Hepatocyte (in vitro differentiated cells): ENCODE measurements around the gene FLOT1.
"Not testable (repeated sequence)": the region's sequence is repeated elsewhere in the genome, so short reads cannot be mapped to it uniquely, and the experiment has no call there.

Source experiments
- EZH2 ChIP-seq: fragments of 200-600 bp; sonication (generic); IDR thresholded peaks from 2 replicates; pipeline ENCODE4 v1.6.1; 2016; ENCODE audit warnings: antibody characterized with exemption, mild to moderate bottlenecking, borderline replicate concordance
- EZH2phosphoT487 ChIP-seq: fragments of 200-600 bp; sonication (generic); IDR thresholded peaks from one replicate; pipeline ENCODE4 v1.6.1; 2018; ENCODE audit warnings: antibody characterized with exemption, mild to moderate bottlenecking, low read depth, moderate library complexity; ENCODE audit not compliant: unreplicated experiment, severe bottlenecking
- TF ChIP-seq, protein P1 (sequence below): fragments of 200-600 bp; sonication (generic); IDR thresholded peaks from 2 replicates; pipeline ENCODE4 v1.5.1; 2016; ENCODE audit warnings: antibody characterized with exemption, mild to moderate bottlenecking; ENCODE audit not compliant: poor library complexity

- TF ChIP-seq EZH2, EZH2phosphoT487: not testable (repeated sequence)
- TF ChIP-seq, protein P1, sequence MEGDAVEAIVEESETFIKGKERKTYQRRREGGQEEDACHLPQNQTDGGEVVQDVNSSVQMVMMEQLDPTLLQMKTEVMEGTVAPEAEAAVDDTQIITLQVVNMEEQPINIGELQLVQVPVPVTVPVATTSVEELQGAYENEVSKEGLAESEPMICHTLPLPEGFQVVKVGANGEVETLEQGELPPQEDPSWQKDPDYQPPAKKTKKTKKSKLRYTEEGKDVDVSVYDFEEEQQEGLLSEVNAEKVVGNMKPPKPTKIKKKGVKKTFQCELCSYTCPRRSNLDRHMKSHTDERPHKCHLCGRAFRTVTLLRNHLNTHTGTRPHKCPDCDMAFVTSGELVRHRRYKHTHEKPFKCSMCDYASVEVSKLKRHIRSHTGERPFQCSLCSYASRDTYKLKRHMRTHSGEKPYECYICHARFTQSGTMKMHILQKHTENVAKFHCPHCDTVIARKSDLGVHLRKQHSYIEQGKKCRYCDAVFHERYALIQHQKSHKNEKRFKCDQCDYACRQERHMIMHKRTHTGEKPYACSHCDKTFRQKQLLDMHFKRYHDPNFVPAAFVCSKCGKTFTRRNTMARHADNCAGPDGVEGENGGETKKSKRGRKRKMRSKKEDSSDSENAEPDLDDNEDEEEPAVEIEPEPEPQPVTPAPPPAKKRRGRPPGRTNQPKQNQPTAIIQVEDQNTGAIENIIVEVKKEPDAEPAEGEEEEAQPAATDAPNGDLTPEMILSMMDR: not testable (repeated sequence)
Measured at GRCh38 chr6:30717845-30718720, 24.4 kb downstream of the FLOT1 start.
